H54 (cell line): ENCODE results near the gene GPRC5C.

Experiments
- DNase-seq: peaks from one replicate; pipeline ENCODE4 v3.0.0; 2011; ENCODE audit warnings: low spot score, mixed read lengths; ENCODE audit not compliant: insufficient read length
- FAIRE-seq: peaks from 3 replicates; lab custom pipeline; 2011; peaks lifted over from hg19 to GRCh38; lab: Jason Lieb, UNC
- POLR2A ChIP-seq: IDR thresholded peaks from 2 replicates; pipeline ENCODE4 v1.6.1; 2011; ENCODE audit warnings: low read depth, mild to moderate bottlenecking, low read length

The GPRC5C gene

GRCh38 chr17:74431568-74432423, at the start of gene GPRC5C:
GPRC5C (plus strand) TSS chr17:74432088; CDS start chr17:74439777, 7,689 bp downstream.
- FAIRE-seq: no peak
- no peak for DNase-seq
- TF ChIP-seq POLR2A: no peak

- FAIRE-seq: no peak
Measured at GRCh38 chr17:74383141-74383540, 48.7 kb upstream of the GPRC5C start.

GRCh38 chr17:74385201-74385600, 46.7 kb upstream of the GPRC5C start:
- DNase-seq (no peak), FAIRE-seq (no peak)

More at GRCh38 chr17:74383141-74383540, 48.7 kb upstream of the GPRC5C start:
- DNase-seq: no peak
- TF ChIP-seq POLR2A: no peak

GRCh38 chr17:74386386-74386785, 45.5 kb upstream of the GPRC5C start:
- no peak for TF ChIP-seq POLR2A
- FAIRE-seq (no peak), DNase-seq (no peak)

More at GRCh38 chr17:74385201-74385600, 46.7 kb upstream of the GPRC5C start:
- TF ChIP-seq POLR2A: no peak

- no peak for FAIRE-seq
- no peak for DNase-seq
- no peak for TF ChIP-seq POLR2A
Measured at GRCh38 chr17:74387365-74388218, 44.3 kb upstream of the GPRC5C start.

GRCh38 chr17:74389084-74389753, 42.7 kb upstream of the GPRC5C start:
- no peak for DNase-seq
- FAIRE-seq: no peak
- TF ChIP-seq POLR2A: no peak

- no peak for TF ChIP-seq POLR2A
- DNase-seq (no peak), FAIRE-seq (no peak)
Measured at GRCh38 chr17:74389937-74390679, 41.8 kb upstream of the GPRC5C start.

- TF ChIP-seq POLR2A: no peak
- FAIRE-seq (no peak), DNase-seq (no peak)
Measured at GRCh38 chr17:74390680-74391653, 40.9 kb upstream of the GPRC5C start.

GRCh38 chr17:74391771-74392170, 40.1 kb upstream of the GPRC5C start:
- no peak for FAIRE-seq
- no peak for DNase-seq
- no peak for TF ChIP-seq POLR2A

GRCh38 chr17:74392848-74393247, 39.0 kb upstream of the GPRC5C start:
- FAIRE-seq (no peak), DNase-seq (no peak)
- no peak for TF ChIP-seq POLR2A

- DNase-seq: no peak
- no peak for TF ChIP-seq POLR2A
- FAIRE-seq: no peak
Measured at GRCh38 chr17:74393346-74393942, 38.4 kb upstream of the GPRC5C start.
